KMS-11 (cell line): ENCODE data around the gene TGM5.

ENCODE experiments used
- H2AFZ ChIP-seq: fragments of 200-600 bp; sonication (generic); 2 replicates; pipeline ENCODE4 v1.6.1; 2016; ENCODE audit warnings: antibody characterized with exemption, mixed run types, low read depth
- H3K27ac ChIP-seq: fragments of 200-600 bp; sonication (generic); 2 replicates; pipeline ENCODE4 v1.6.1; 2016; ENCODE audit warnings: mild to moderate bottlenecking, mixed run types
- H3K27me3 ChIP-seq: fragments of 200-600 bp; sonication (generic); 2 replicates; pipeline ENCODE4 v1.6.1; 2017; ENCODE audit warnings: mild to moderate bottlenecking, low read depth, mixed run types, moderate library complexity; ENCODE audit not compliant: insufficient read depth
- H3K36me3 ChIP-seq: fragments of 200-600 bp; sonication (generic); 2 replicates; pipeline ENCODE4 v1.6.1; 2017; ENCODE audit warnings: mild to moderate bottlenecking, mixed run types; ENCODE audit not compliant: insufficient read depth
- H3K4me1 ChIP-seq: fragments of 200-600 bp; sonication (generic); 2 replicates; pipeline ENCODE4 v1.6.1; 2016; ENCODE audit warnings: mild to moderate bottlenecking, low read depth, mixed run types; ENCODE audit not compliant: poor library complexity, severe bottlenecking
- H3K4me2 ChIP-seq: fragments of 200-600 bp; sonication (generic); 2 replicates; pipeline ENCODE4 v1.7.0; 2016; ENCODE audit warnings: mild to moderate bottlenecking, mixed run types
- H3K4me3 ChIP-seq: fragments of 200-600 bp; sonication (generic); IDR thresholded peaks from 2 replicates; pipeline ENCODE4 v1.6.1; 2017; ENCODE audit warnings: low read depth, low read length, mixed read lengths; ENCODE audit not compliant: insufficient read depth
- H3K79me2 ChIP-seq: fragments of 200-600 bp; sonication (generic); 2 replicates; pipeline ENCODE4 v1.6.1; 2016; ENCODE audit warnings: low read depth, mixed run types; ENCODE audit not compliant: insufficient read depth
- H3K9ac ChIP-seq: fragments of 200-600 bp; sonication (generic); 2 replicates; pipeline ENCODE4 v1.6.1; 2016; ENCODE audit warnings: mild to moderate bottlenecking, mixed run types
- H4K20me1 ChIP-seq: fragments of 200-600 bp; sonication (generic); 2 replicates; pipeline ENCODE4 v1.6.1; 2016; ENCODE audit warnings: mild to moderate bottlenecking, mixed run types; ENCODE audit not compliant: insufficient read depth
- TF ChIP-seq, protein P1 (sequence below): fragments of 200-600 bp; sonication (generic); conservative IDR thresholded peaks from 2 replicates; pipeline ENCODE4 v1.6.1; 2017; ENCODE audit warnings: low read depth, mild to moderate bottlenecking, antibody characterized with exemption, low read length, moderate library complexity, mixed read lengths

TGM5 gene

DNA sequence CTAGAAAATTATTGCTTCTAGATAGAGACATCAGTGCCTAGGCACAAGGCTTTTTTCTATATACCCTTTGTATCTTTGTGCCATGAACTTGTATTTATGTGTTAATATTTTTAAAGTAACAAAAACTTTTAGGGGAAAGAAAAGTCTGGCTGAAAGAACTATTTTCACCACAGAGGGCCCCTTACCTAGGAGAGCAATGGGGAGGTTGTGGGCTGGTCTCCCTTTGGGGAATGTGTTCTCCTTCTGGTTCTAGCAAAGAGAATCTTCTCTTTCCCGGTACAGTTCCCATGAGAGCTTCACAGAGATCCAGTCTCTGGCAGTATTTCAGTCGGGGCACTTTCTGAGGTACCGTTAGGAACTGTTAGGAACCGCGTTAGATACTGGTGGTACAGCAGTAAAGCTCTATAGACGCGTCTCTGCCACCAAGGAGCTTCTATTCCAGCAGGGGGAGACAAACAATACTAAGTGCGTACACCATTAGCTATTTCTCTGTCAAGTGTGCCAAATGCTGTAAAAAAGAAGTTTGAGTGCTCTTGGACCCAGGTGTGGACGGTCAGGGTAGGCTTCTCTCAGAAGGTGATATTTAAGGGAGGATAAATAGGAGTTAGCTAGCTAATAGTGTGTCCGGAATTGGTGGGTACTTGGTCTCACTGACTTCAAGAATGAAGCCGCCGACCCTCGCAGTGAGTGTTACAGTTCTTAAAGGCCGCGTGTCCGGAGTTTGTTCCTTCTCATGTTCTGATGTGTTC is 41.4 kb downstream of the TGM5 start:
- Histone ChIP-seq H3K4me1 (no peaks in the 10 kb centered on the region), H4K20me1 (no peaks in the 10 kb centered on the region), H2AFZ (no peak overlapping the region; the same call in 1 of the 2 replicates), H3K27me3 (no peaks in the 10 kb centered on the region), H3K27ac (no peak overlapping the region), H3K4me2 (no peak overlapping the region), H3K79me2 (no peaks in the 10 kb centered on the region), H3K9ac (no peak overlapping the region), H3K4me3 (no peak overlapping the region), H3K36me3 (no peaks in the 10 kb centered on the region)
- TF ChIP-seq, protein P1, sequence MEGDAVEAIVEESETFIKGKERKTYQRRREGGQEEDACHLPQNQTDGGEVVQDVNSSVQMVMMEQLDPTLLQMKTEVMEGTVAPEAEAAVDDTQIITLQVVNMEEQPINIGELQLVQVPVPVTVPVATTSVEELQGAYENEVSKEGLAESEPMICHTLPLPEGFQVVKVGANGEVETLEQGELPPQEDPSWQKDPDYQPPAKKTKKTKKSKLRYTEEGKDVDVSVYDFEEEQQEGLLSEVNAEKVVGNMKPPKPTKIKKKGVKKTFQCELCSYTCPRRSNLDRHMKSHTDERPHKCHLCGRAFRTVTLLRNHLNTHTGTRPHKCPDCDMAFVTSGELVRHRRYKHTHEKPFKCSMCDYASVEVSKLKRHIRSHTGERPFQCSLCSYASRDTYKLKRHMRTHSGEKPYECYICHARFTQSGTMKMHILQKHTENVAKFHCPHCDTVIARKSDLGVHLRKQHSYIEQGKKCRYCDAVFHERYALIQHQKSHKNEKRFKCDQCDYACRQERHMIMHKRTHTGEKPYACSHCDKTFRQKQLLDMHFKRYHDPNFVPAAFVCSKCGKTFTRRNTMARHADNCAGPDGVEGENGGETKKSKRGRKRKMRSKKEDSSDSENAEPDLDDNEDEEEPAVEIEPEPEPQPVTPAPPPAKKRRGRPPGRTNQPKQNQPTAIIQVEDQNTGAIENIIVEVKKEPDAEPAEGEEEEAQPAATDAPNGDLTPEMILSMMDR, result peak; percentile 71

DNA sequence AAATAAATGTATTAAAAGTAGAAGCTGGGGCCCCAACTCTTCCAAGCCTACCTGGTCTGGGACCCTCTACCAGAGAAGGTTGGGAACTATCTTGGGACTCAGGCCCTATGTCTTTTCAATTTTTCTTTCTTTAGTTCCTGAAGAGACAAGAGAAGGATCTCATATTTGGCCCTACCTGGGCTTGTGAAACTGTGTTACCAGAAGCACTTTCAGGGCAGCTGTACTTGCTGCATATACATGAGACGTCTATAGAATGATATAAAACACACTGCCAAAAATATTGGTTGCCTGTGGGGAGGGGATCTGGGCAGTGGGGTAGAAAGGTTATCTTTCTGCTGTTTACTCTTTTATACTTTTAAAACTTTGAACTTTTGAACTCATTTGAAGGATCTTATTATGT is 45.3 kb downstream of the TGM5 start:
- no peak overlapping the region for H2AFZ ChIP-seq
- H3K79me2 ChIP-seq, result no peaks in the 10 kb centered on the region
- no peak overlapping the region for H3K4me2 ChIP-seq
- H3K36me3 ChIP-seq, result no peaks in the 10 kb centered on the region
- H3K27ac ChIP-seq, result no peak overlapping the region
- H3K4me1 ChIP-seq, result no peaks in the 10 kb centered on the region
- no peak overlapping the region for H3K4me3 ChIP-seq
- H4K20me1 ChIP-seq, result no peaks in the 10 kb centered on the region
- TF ChIP-seq, protein P1, result no peak
- no peaks in the 10 kb centered on the region for H3K27me3 ChIP-seq
- H3K9ac ChIP-seq, result no peak overlapping the region

DNA sequence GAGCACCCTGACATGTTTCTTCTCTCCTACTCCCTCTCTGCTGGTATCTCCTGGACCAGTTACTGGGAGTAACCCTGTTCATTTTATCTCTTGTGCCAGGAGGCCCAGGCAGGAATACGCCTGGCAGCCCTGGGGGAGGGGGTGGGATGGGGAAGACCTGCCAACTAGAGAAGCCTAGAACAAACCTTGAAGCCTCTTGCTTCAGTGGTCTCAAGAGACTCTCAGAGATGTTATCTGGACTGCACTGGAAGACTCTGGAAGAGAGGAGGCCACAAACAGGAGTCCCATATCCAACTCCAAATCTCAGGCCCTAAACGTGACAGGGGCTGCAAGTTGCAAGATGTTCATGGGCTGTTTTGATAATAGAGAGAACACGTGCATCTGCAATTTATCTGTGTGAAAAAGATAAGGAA is 45.7 kb downstream of the TGM5 start, which contains the start of gene EPB42:
EPB42 (minus strand) TSS at position 28 of the 413 bp plus-strand sequence. CDS start 193 bp downstream, outside the sequence.
- no peaks in the 10 kb centered on the region for H3K4me1 ChIP-seq
- H2AFZ ChIP-seq, result no peak within 1 kb of the TSS
- no peak within 1 kb of the TSS for H3K4me2 ChIP-seq
- TF ChIP-seq, protein P1, result no peak
- no peaks in the 10 kb centered on the region for H3K79me2 ChIP-seq
- H4K20me1 ChIP-seq, result no peaks in the 10 kb centered on the region
- H3K36me3 ChIP-seq, result no peaks in the 10 kb centered on the region
- H3K27ac ChIP-seq, result no peak within 1 kb of the TSS
- no peak within 1 kb of the TSS for H3K4me3 ChIP-seq
- H3K9ac ChIP-seq, result no peak within 1 kb of the TSS
- H3K27me3 ChIP-seq, result no peaks in the 10 kb centered on the region

DNA sequence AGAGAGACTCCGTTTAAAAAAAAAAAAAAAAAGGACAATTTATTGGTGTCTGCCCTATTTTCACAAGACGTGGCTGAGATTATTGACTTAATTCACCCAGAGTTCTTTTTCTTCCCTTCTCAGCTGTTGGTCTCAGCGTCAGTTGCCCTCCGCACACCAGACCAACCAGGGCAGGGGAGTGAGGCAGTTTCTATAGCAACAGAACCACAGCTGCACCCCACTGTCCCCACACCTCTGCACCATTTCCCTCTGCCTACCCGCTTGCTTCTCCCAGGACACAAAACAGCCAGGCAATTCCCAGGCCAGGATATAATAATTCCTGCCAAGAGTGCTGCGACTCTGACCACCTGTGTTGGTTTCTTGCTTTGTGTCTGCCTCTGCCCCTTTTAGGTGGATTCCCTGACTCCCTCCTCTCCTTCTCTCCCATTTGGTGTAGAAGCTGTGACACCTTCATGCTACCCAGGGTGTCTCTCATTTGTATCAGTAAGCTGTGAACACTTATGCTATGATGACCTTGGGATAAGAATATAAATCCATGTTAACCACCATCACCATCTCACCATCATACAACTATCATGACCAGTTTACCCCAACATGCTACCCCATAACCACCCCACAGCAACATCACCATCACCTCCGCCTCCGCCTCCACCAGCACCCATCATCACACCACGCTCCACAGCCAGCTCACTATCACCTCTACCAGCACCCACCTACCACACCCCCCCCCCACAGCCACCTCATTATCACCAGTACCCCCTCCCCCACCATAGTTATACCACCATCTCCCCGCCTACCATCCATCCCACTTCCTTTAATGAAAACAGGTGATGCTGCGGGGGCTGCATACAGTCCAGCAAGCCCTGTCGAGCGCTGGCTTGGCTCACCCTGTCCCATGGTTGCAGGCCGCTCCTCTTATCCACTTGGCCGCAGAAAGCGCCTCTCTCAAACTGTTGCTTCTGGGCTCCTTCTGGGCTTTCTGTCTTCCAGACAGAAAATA is 46.5 kb downstream of the TGM5 start:
- Histone ChIP-seq H3K36me3 (no peaks in the 10 kb centered on the region), H3K4me2 (no peak overlapping the region), H3K27me3 (no peaks in the 10 kb centered on the region), H3K9ac (no peak overlapping the region), H3K27ac (no peak overlapping the region), H3K4me1 (no peaks in the 10 kb centered on the region), H3K4me3 (no peak overlapping the region), H4K20me1 (no peaks in the 10 kb centered on the region), H2AFZ (no peak overlapping the region), H3K79me2 (no peaks in the 10 kb centered on the region)
- TF ChIP-seq, protein P1, result no peak
